Neural cell (in vitro differentiated cells): Measurements from ENCODE around the gene RNASE4. TPM values are rescaled to one million over a fixed set of nuclear protein-coding genes. Genes with fewer than 3 reads are reported as not detected.

Source experiments
- H2AFZ ChIP-seq: fragments of 200-600, 300-800 bp; sonication (generic), shearing (Covaris generic); 2 replicates; pipeline ENCODE4 v1.6.0; 2014; ENCODE audit warnings: low read depth, mild to moderate bottlenecking, antibody characterized with exemption, low read length, moderate library complexity
- H3F3A ChIP-seq: fragments of 200-600 bp; shearing (Covaris generic); 2 replicates; pipeline ENCODE4 v1.6.1; 2016; ENCODE audit warnings: mild to moderate bottlenecking, moderate library complexity, mixed read lengths, antibody characterized with exemption, low read length; ENCODE audit not compliant: insufficient read depth, poor library complexity, severe bottlenecking
- H3K27ac ChIP-seq: fragments of 200-600, 300-800 bp; sonication (generic), shearing (Covaris generic); 2 replicates; pipeline ENCODE4 v1.5.1; 2014; ENCODE audit warnings: mild to moderate bottlenecking, low read length, moderate library complexity
- H3K27me3 ChIP-seq: fragments of 300-800, 200-600 bp; sonication (generic), shearing (Covaris generic); 2 replicates; pipeline ENCODE4 v1.6.0; 2014; ENCODE audit warnings: mild to moderate bottlenecking, low read depth, low read length, moderate library complexity; ENCODE audit not compliant: insufficient read depth
- H3K36me3 ChIP-seq: fragments of 300-800, 200-600 bp; sonication (generic), shearing (Covaris generic); 2 replicates; pipeline ENCODE4 v1.5.1; 2014; ENCODE audit warnings: mild to moderate bottlenecking, antibody characterized with exemption, low read length, moderate library complexity; ENCODE audit not compliant: insufficient read depth
- H3K4me2 ChIP-seq: fragments of 300-800, 200-600 bp; sonication (generic), shearing (Covaris generic); 2 replicates; pipeline ENCODE4 v1.6.0; 2014; ENCODE audit warnings: mild to moderate bottlenecking, low read length
- H3K4me3 ChIP-seq: fragments of 300-800, 200-600 bp; sonication (generic), shearing (Covaris generic); 2 replicates; pipeline ENCODE4 v1.5.1; 2014; ENCODE audit warnings: mild to moderate bottlenecking, low read length, moderate library complexity
- H3K79me2 ChIP-seq: fragments of 200-600 bp; shearing (Covaris generic); replicated peaks from 2 replicates; pipeline ENCODE4 v1.6.0; 2014; ENCODE audit warnings: mild to moderate bottlenecking, low read length, moderate library complexity; ENCODE audit not compliant: insufficient read depth
- H3K9ac ChIP-seq: fragments of 300-800, 200-600 bp; sonication (generic), shearing (Covaris generic); 2 replicates; pipeline ENCODE4 v1.6.1; 2016; ENCODE audit warnings: mild to moderate bottlenecking, low read length, mixed read lengths
- H3K9me2 ChIP-seq: fragments of 200-600 bp; shearing (Covaris generic); 2 replicates; pipeline ENCODE4 v1.6.1; 2016; ENCODE audit warnings: mild to moderate bottlenecking, low read length, mixed read lengths; ENCODE audit not compliant: insufficient read depth
- H3K9me3 ChIP-seq: fragments of 200-600, 300-800 bp; sonication (generic), shearing (Covaris generic); 2 replicates; pipeline ENCODE4 v1.6.1; 2016; ENCODE audit warnings: mild to moderate bottlenecking, mixed run types, low read length, moderate library complexity, mixed read lengths
- H4K20me1 ChIP-seq: fragments of 200-600 bp; shearing (Covaris generic); 2 replicates; pipeline ENCODE4 v1.6.1; 2016; ENCODE audit warnings: mild to moderate bottlenecking, mixed run types; ENCODE audit not compliant: insufficient read depth
- CTCF ChIP-seq: fragments of 450-650 bp; IDR thresholded peaks from 2 replicates; pipeline ENCODE4 v1.5.1; 2014; ENCODE audit warnings: antibody characterized with exemption, mild to moderate bottlenecking, moderate library complexity; ENCODE audit not compliant: poor library complexity, severe bottlenecking
- EP300 ChIP-seq: fragments of 450-650 bp; conservative IDR thresholded peaks from 2 replicates; pipeline ENCODE4 v1.6.1; 2014; ENCODE audit warnings: antibody characterized with exemption, mild to moderate bottlenecking, moderate library complexity; ENCODE audit not compliant: poor library complexity, severe bottlenecking
- EZH2 ChIP-seq: fragments of 200-600, 300-800 bp; shearing (Covaris generic), sonication (generic); IDR thresholded peaks from 2 replicates; pipeline ENCODE4 v1.6.1; 2014; ENCODE audit warnings: antibody characterized with exemption, low read length, borderline replicate concordance, mild to moderate bottlenecking; ENCODE audit not compliant: insufficient read depth, poor library complexity, severe bottlenecking
- MXI1 ChIP-seq: fragments of 450-650 bp; conservative IDR thresholded peaks from 2 replicates; pipeline ENCODE4 v1.6.1; 2014; ENCODE audit warnings: antibody characterized with exemption, mild to moderate bottlenecking; ENCODE audit not compliant: poor library complexity, severe bottlenecking
- POLR2AphosphoS5 ChIP-seq: IDR thresholded peaks from 2 replicates; pipeline ENCODE4 v1.6.1; 2012
- RAD21 ChIP-seq: fragments of 450-650 bp; conservative IDR thresholded peaks from 2 replicates; pipeline ENCODE4 v1.6.1; 2014; ENCODE audit warnings: antibody characterized with exemption, mild to moderate bottlenecking, moderate library complexity
- SMC3 ChIP-seq: fragments of 450-650 bp; conservative IDR thresholded peaks from 2 replicates; pipeline ENCODE4 v1.6.1; 2014; ENCODE audit warnings: antibody characterized with exemption, mild to moderate bottlenecking, moderate library complexity; ENCODE audit not compliant: poor library complexity
- TAF1 ChIP-seq: IDR thresholded peaks from 2 replicates; pipeline ENCODE4 v1.6.1; 2012; ENCODE audit warnings: low read depth
- polyA plus RNA-seq: library from polyadenylated mRNA; depleted of rRNA; stranded (reverse); fragments of >200 nt; gene quantifications from 2 replicates; pipeline ENCODE4 v1.2.3, GENCODE V29; 2014
- TF ChIP-seq, protein P1 (sequence below): IDR thresholded peaks from 2 replicates; pipeline ENCODE4 v1.6.1; 2012; ENCODE audit warnings: borderline replicate concordance

RNASE4 gene
- polyA plus RNA-seq, 1 donor from 2014 or later, result 1.1 TPM

GRCh38 chr14:20698018-20698329, 13.6 kb downstream of the RNASE4 start:
- no peaks in the 10 kb centered on the region for H3K79me2 ChIP-seq
- H3F3A ChIP-seq, result no peaks in the 10 kb centered on the region
- H4K20me1 ChIP-seq, result no peaks in the 10 kb centered on the region
- no peaks in the 10 kb centered on the region for H3K27me3 ChIP-seq
- no peaks in the 10 kb centered on the region for H3K9me2 ChIP-seq
- H2AFZ ChIP-seq, result no peak overlapping the region
- no peak overlapping the region for H3K4me3 ChIP-seq
- no peaks in the 10 kb centered on the region for H3K9me3 ChIP-seq
- no peak overlapping the region for H3K4me2 ChIP-seq
- H3K9ac ChIP-seq, result no peak overlapping the region
- TF ChIP-seq CTCF (peak; percentile 52), POLR2AphosphoS5 (no peak), EP300 (no peak)
- H3K36me3 ChIP-seq, result no peaks in the 10 kb centered on the region
- H3K27ac ChIP-seq, result no peak overlapping the region

GRCh38 chr14:20698934-20699333, 14.6 kb downstream of the RNASE4 start:
- H3K9ac ChIP-seq, result no peak overlapping the region
- no peak overlapping the region for H3K4me3 ChIP-seq
- no peaks in the 10 kb centered on the region for H3K79me2 ChIP-seq
- no peaks in the 10 kb centered on the region for H3K9me3 ChIP-seq
- no peak overlapping the region for H3K4me2 ChIP-seq
- no peaks in the 10 kb centered on the region for H3K9me2 ChIP-seq
- no peak overlapping the region for H2AFZ ChIP-seq
- H3K36me3 ChIP-seq, result no peaks in the 10 kb centered on the region
- TF ChIP-seq, protein P1, sequence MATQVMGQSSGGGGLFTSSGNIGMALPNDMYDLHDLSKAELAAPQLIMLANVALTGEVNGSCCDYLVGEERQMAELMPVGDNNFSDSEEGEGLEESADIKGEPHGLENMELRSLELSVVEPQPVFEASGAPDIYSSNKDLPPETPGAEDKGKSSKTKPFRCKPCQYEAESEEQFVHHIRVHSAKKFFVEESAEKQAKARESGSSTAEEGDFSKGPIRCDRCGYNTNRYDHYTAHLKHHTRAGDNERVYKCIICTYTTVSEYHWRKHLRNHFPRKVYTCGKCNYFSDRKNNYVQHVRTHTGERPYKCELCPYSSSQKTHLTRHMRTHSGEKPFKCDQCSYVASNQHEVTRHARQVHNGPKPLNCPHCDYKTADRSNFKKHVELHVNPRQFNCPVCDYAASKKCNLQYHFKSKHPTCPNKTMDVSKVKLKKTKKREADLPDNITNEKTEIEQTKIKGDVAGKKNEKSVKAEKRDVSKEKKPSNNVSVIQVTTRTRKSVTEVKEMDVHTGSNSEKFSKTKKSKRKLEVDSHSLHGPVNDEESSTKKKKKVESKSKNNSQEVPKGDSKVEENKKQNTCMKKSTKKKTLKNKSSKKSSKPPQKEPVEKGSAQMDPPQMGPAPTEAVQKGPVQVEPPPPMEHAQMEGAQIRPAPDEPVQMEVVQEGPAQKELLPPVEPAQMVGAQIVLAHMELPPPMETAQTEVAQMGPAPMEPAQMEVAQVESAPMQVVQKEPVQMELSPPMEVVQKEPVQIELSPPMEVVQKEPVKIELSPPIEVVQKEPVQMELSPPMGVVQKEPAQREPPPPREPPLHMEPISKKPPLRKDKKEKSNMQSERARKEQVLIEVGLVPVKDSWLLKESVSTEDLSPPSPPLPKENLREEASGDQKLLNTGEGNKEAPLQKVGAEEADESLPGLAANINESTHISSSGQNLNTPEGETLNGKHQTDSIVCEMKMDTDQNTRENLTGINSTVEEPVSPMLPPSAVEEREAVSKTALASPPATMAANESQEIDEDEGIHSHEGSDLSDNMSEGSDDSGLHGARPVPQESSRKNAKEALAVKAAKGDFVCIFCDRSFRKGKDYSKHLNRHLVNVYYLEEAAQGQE, result no peak
- TF ChIP-seq EP300 (no peak), EZH2 (no peak), TAF1 (no peak), RAD21 (no peak), MXI1 (no peak), SMC3 (no peak), CTCF (no peak), POLR2AphosphoS5 (no peak)
- no peaks in the 10 kb centered on the region for H3F3A ChIP-seq
- no peaks in the 10 kb centered on the region for H4K20me1 ChIP-seq
- H3K27me3 ChIP-seq, result no peaks in the 10 kb centered on the region
- H3K27ac ChIP-seq, result no peak overlapping the region
